GM21619 (cell line): Measurements from ENCODE around the gene DOCK11.
A peak's percentile ranks its signal among the peaks of the same experiment; 100 is the strongest.

Experiments
- ATAC-seq: cut with Tn5 transposase; IDR thresholded peaks from one replicate; pipeline ENCODE4 v1.9.1; 2021; ENCODE audit not compliant: unreplicated experiment

DOCK11 gene

DNA sequence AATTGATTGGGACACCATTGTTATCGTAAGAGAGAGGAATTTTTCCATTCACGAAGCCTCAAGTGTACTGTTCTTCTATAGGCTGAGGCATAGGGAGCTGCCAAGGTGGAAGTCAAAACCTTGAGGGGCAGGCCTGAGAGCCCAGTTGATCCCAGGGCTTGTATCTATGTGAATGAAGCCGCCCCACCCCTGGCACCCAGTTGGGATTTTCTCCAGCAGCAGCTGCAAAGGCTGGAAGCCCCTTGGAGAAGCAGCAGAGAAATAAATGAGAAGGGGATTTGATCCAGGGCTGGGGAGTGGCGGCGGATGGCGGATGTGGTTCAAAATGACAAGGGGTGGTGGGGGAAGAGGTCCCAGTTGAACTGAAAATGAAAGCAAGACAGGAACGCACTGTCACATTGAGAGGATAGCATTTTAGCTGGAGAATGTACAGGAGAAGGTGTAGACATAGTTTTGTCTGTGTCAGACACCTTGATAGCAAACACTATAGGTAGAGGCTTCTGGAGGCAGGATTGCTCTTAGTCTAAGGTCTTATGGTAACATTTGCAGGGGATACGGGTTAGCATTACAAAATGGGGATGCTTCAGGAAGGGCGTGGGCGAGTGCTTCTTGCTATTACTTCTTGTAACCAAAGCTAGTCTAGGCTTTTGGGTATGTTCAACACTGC lies 32.6 kb downstream of the DOCK11 start:
- peak; percentile 70 for ATAC-seq

DNA sequence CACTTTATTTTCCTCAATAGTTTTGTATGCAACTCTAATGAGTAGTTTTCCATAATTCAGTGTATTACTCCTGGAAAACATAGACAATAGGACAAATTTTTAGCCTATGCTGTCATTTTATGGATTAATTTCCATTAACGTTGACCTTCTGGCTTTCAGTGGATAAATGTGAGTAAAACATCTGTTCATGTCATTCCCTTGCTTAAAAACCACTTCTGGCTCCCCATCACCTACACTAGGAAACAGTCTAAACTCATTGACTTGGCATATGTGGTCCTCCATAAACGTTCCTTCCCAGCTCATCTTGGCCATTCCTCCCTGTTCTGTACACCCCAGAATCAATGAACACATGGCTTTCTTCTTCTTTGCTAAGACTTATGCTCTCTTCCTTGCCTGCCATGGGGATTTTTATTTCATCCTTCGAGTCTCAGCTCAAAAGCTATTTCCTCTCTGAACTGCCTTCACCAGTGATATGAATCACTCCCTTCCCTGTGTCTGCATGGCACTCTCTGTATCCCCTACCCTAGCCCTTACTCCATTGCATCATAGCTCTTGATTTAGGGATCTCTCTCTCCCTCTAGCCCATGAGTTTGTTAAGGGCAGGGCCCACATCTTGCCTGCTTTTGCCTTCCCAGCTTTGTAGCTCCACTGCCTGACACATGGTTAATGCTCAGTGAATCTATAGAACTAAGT lies 34.8 kb downstream of the DOCK11 start:
- no peak for ATAC-seq

GRCh38 chrX:118534716-118535493 lies 39.3 kb downstream of the DOCK11 start:
- no peak for ATAC-seq

- peak; percentile 72 for ATAC-seq
These were observed 40.6 kb downstream of the DOCK11 start for GRCh38 chrX:118536204-118536603.

DNA sequence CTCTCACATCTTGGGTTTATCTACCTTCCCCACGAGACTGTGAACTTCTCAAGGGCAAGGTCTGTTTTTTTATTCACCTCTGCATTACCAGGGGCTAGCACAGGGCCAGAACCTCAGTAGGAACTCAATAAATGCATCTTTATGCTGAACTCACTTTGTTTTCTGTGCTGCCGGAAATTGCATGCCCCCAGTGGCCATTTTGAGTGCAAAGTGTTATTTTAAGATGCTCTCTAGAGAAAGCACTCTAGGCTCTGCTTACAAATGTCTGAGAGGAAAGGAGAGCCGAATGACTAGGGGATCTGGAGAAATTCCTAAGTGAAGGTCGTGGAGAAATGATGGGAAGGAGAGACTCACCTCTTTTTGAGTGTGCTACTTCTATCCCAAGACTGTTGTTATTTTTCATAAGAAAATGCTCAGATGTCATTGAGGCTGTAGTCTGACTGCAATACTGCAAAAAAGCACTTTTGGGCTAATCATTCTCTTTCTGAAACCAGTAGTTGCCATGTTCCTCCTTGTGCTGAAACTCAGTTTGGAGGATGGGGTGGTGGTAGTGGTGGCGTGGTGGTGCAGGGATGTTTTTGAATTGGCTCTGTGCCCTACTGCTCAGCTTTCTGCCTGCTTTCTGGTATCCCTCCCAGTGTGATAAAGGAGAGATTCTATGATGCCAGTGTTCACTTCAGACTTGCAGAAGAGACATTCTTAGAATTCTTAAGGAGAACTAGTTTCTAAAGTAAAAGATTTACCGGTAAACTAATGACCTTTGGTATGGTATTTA lies 41.3 kb downstream of the DOCK11 start:
- peak; percentile 72 for ATAC-seq

GRCh38 chrX:118538386-118538785 lies 42.8 kb downstream of the DOCK11 start:
- ATAC-seq, result no peak

DNA sequence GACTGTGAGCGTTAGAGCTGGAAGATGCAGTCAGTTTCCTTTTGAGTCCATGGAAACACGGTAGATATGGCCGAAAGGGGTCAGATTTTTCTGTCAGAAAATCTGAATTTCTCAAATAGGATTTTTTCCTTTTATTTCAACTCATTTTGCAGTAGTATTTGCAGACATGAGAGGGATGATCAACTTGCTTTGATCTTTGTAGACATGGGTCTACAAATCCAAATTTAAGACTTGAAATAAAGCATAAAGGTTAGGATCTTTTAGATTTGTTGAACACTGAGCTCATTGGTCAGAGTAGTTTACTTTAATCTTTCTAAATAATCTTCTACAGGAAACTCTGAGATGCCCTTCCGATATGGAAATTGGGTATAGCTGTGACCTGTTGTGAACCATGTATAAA lies 44.7 kb downstream of the DOCK11 start:
- ATAC-seq, result no peak

GRCh38 chrX:118541482-118541881 lies 45.9 kb downstream of the DOCK11 start:
- ATAC-seq, result no peak

DNA sequence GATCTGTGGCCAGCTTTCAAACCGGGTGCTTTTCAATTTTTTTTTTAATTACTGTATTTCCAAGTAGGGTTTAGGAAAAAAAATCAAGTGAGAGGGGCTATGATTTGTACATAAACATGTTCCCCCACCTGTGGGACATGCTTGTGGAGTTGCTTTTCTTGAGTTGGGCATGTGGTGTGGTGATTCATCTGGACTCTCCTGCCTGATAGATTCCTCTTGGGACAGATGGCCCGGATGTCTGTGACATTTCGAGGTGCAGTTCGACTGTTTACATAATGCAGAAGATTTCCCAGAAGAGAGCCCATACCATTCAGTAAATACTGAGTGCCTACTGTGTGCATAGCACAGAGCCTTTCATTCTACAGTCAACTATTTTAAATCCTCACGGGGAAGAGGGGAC lies 49.9 kb downstream of the DOCK11 start:
- no peak for ATAC-seq

DNA sequence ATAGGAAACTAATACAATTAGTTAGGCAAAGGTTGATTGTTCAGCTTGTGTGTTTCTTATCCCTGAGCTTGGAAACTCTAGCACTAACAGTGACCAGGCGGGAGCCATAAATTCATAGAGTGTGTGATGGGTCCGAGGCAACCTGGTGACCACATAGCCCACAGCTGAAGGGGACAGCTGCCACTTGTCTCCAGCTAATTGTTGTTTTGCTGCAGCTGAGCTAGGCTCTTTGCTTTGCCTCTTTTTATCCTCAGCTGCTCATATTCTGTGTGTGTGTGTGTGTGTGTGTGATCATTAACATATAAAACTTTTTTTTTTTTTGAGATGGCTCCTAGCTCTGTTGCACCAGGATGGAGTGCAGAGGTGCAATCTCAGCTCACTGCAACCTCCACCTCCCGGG lies 53.2 kb downstream of the DOCK11 start:
- ATAC-seq, result no peak

- ATAC-seq, result no peak
These were observed 55.2 kb downstream of the DOCK11 start for GRCh38 chrX:118550792-118551191.

DNA sequence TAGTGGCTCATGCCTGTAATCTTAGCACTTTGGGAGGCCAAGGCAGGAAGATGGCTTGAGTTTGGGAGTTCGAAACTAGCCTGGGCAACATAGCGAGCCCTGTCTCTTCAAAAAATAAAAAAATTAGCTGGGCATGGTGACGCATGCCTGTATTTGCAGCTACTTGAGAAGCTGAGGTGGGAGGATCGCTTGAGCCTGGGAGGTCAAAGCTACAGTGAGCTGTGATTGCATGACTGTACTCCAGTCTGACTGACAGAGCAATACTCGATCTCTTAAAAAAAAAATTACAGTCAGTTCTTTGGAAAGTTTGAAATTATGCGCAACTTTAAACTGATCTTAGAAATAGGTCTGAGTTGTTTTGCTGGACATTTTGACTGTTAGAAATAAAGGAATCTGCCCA lies 55.8 kb downstream of the DOCK11 start:
- no peak for ATAC-seq

DNA sequence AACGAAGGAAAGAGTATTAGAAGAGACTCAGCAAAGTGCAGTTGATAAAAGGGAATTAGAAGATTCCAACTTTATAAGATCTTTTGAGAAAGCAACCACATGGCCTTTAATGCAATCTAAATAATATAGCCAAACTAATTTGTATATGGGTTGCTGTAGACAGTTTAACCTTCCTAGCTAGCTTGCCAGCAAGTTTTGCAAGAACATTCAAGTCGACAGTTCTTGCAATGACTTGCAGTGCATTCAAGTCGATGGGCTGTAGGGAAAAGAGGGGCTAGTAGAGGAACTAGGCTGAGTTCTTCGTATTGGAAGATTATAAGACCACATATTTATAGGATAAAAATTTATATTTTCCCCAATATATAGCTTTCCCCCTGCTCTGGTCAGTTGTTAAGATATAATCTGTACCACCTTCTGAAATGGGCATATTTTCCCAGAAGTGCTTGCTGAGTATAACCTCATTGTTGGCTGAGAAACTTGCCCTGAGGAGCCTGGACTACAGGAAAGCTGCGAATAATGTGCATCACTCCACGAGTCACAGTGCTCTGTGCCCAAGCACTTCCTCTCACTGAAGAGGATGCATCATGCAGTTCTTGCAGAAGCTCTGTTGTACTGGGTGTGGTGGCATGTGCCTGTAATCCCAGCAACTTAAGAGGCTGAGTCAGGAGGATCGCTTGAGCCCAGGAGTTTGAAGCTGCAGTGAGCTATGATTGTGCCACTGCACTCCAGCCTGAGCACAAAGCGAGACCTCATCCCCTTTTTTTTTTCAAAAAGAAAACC lies 56.7 kb downstream of the DOCK11 start:
- no peak for ATAC-seq

DNA sequence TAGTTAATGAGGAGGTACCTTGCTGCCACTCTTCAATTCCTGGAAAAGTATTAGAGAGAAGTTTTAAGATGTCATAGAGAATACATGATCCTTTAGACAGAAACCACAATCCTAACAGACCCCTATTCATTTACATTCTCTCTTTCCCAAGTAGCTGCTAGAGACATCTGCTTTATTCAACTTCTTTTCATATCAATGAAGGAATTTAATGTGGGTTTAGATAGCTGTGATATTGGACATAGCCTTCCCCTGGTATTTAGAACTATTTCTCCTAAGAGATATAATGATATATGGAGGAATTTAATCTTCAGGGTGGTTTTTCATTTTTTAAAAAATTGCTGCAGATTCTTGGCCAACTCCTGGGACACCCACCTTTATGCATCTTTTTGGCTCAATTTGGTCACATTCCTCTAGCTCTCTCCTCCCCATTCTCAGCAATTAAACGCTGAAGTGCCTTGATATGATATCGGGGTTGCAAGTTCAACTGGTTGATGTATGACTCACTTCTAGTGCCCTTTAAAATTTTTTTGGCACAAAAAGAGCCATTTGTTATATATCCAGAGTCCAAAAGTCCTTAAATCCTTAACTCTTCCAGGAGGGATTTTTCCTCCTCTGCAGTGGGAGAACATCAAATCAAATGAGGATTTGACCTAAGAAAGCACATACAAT lies 57.6 kb downstream of the DOCK11 start:
- ATAC-seq, result no peak

- no peak for ATAC-seq
These were observed 58.9 kb downstream of the DOCK11 start for GRCh38 chrX:118554511-118554910.

DNA sequence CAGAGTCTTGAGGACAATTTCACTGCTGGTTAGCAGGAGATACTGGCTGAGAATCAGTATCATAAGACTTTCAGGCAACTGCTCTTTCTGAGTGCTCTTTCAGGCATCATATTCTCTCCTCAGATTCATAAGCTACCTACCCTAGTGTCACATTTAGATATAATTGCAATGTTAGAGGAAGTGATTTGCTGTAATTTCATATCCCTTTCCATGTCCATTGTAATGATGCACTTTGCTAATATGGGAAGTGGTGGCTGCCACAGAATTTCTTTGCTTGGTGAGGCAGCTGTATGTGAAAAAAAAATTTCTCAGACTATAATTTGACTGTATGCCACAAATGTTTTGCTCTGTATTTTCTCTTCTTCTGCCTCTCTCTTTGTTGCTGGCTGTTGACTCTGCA lies 63.3 kb downstream of the DOCK11 start:
- no peak for ATAC-seq

DNA sequence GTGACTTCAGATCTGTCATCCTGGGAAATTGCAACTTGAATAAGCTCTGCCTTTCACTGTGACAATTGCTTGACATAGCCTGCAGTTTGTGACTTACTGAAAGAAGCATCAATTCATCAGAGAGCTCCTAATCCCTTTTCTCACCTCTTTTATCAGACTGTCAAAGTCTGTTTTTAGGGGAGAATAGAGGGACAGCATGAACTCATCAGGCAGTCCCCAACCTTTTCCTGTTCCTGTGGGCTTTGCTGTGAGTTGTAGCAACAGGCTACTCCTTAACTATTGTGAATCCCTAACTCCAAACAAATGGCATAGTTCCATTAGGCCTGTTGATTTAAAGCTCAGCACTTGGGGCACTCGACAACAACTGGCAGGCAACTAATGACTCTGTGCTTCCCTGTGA lies 64.9 kb downstream of the DOCK11 start:
- ATAC-seq, result no peak

GRCh38 chrX:118562582-118563164 lies 67.1 kb downstream of the DOCK11 start:
- ATAC-seq, result no peak

DNA sequence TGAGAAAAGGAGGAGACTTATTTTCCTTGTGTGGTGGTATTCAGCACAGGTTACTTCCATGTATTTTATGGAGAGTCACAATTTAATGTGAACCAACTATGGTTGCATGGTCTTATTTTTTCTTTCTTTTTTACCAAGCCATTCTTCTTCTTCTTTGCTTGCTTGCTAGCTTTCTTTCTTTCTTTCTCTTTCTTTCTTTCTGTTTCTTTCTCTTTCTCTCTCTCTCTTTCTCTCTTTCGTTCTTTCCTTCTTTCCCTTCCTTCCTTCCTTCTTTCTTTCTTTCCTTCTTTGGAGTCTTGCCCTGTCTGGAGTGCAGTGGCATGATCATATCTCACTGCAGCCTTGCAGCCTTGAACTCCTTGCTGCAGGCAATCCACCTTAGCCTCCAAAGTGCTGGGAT lies 68.9 kb downstream of the DOCK11 start:
- no peak for ATAC-seq

DNA sequence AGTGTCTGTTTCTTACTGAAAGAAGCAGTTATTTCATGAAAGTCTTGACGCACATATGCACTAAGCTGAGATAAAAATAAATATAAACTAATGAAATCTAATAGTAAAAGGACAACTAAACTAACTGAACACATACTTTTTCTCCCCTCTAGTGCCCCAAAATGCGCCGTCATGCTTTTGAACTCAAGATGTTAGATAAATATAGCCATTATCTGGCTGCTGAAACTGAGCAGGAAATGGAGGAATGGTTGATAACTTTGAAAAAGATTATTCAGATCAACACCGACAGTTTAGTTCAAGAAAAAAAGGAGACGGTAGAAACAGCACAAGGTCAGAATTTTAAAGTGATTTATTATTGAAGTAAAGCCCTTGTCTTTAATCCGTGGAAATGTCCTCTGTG lies 70.2 kb downstream of the DOCK11 start:
- ATAC-seq, result no peak
